Adrenal gland (tissue), 12 donors: ENCODE results near the gene OXSM. TPM values are rescaled to one million over a fixed set of nuclear protein-coding genes. Genes with fewer than 3 reads are reported as not detected.

Experiments used
- DNase-seq, 7 donors: peaks; one replicate each; pipeline ENCODE4 v3.0.0-alpha.2; 2019 to 2020
- H3K27ac ChIP-seq, 5 donors: fragments of 200-600 bp; sonication (generic) in 4 of 5; 1 replicate in 3 of 5; 2 replicates in 2 of 5; pipeline versions ENCODE4 v1.5.1 to v1.8.0; 2016 to 2020; ENCODE audit warnings: mild to moderate bottlenecking in 1 of 5
- H3K27me3 ChIP-seq: fragments of 200-600 bp; 2 replicates; pipeline ENCODE4 v1.8.0; 2021
- H3K36me3 ChIP-seq, 2 donors: fragments of 200-600 bp; replicated peaks in 1 of 2; 1 replicate in 1 of 2; 2 replicates in 1 of 2; pipeline versions ENCODE4 v1.5.1 to v1.8.0; 2018 to 2022
- H3K4me1 ChIP-seq, 2 donors: fragments of 200-600 bp; replicated peaks in 1 of 2; 1 replicate in 1 of 2; 2 replicates in 1 of 2; pipeline versions ENCODE4 v1.5.1 to v1.8.0; 2018 to 2021
- H3K4me3 ChIP-seq, 4 donors: fragments of 200-600 bp; sonication (generic) in 3 of 4; one replicate each; pipeline ENCODE4 v1.5.1; 2016 to 2018
- H3K9me3 ChIP-seq, 3 donors: fragments of 200-600 bp; sonication (generic) in 1 of 3; replicated peaks in 1 of 3; 1 replicate in 2 of 3; 2 replicates in 1 of 3; pipeline versions ENCODE4 v1.5.1 to v1.8.0; 2016 to 2021
- CTCF ChIP-seq, 6 experiments: fragments of 450-650 bp in 4 of 6; fragments of 200-600 bp in 2 of 6; sonication (generic) in 1 of 6; IDR thresholded peaks; 1 replicate in 5 of 6; 2 replicates in 1 of 6; pipeline versions ENCODE4 v1.5.1 to v1.8.0; 2016 to 2021; ENCODE audit warnings: antibody characterized with exemption in 6 of 6, mild to moderate bottlenecking in 2 of 6, moderate library complexity in 1 of 6
- POLR2A ChIP-seq, 2 donors: fragments of 450-650 bp; IDR thresholded peaks; one replicate each; pipeline ENCODE4 v1.6.1; 2017; ENCODE audit warnings: antibody characterized with exemption in 2 of 2, mild to moderate bottlenecking in 2 of 2, moderate library complexity in 1 of 2
- WGBS, 4 donors: extraction: QIAGEN DNeasy Blood & Tissue Kit in 2 of 4; methylation state at CpG; one replicate each; pipeline versions ENCODE4 v1.1.5 to v1.1.7; 2013 to 2017; 5-methylcytosine and 5-hydroxymethylcytosine counted together
- intact Hi-C, 2 donors: fragments of 100-400 bp; cut with DNase I; formaldehyde crosslinking; loops; one replicate each; pipeline versions ENCODE4 v1.14.1 to v1.15.0; 2022 to 2023
- polyA plus RNA-seq, 3 donors: library from polyadenylated mRNA; stranded (reverse); fragments of 200-250 nt in 2 of 3; fragments of 350-450 nt in 1 of 3; fragmentation: Illumina TruSeq in 1 of 3; extraction: RNeasy Lipid Tissue Mini Kit (QIAGEN cat#74804) in 1 of 3; gene quantifications; one replicate each; pipeline ENCODE4 v1.2.3, GENCODE V29; 2013 to 2014
- total RNA-seq, 9 donors: library from RNA; depleted of rRNA in 4 of 9; stranded (reverse); fragments of >200 nt in 4 of 9; fragments of 120-200 nt in 1 of 9; fragmentation: NEBNext Ultra II Directional in 1 of 9; extraction: Animal tissue kit (Norgen Biotek cat#: 25700) in 1 of 9; gene quantifications; one replicate each; pipeline versions ENCODE4 v1.1.0 to v1.2.4, GENCODE V29; 2013 to 2023
- donor health status: healthy with polysubstance abuse.
- donor health status: Bipolar disorder and iron deficiency.
- donor health status: DM: yes; HTN: yes; CAD: no.
- donor health status: DM: no; HTN: no; CAD: no.
- donor health status: DM: no; HTN: no; CAD: no.
- donor health status: DM: yes; HTN: yes; CAD: no.

OXSM gene
- total and polyA plus RNA-seq, 12 donors: 10.2 to 40.9 (median 17.7) TPM

- H3K4me1 ChIP-seq: no peaks in the 10 kb centered on the region
- H3K27me3 ChIP-seq: no peaks in the 10 kb centered on the region
- H3K36me3 ChIP-seq: peaks cover 0 to 3% of the 10 kb centered on the region in 2 donors
- TF ChIP-seq POLR2A (IDR thresholded peaks at IDR 0.05): no peak
- no peak for TF ChIP-seq CTCF (IDR thresholded peaks at IDR 0.05)
- H3K4me3 ChIP-seq: no peak overlapping the region
- WGBS, 4 donors: 91 to 95% (median 93%) methylated on average over 6 of the region's 6 CpGs
- no peak overlapping the region for H3K27ac ChIP-seq
- peaks cover 0 to 6% (median 0%) of the 10 kb centered on the region in 3 donors for H3K9me3 ChIP-seq
- intact Hi-C loops: no loop called here
- no peak for DNase-seq
Measured at GRCh38 chr3:25768851-25769250, 21.0 kb upstream of the OXSM start.

GRCh38 chr3:25775936-25776335 is 14.0 kb upstream of the OXSM start:
- no peak overlapping the region for H3K27ac ChIP-seq
- H3K36me3 ChIP-seq: peaks cover 0 to 26% of the 10 kb centered on the region in 2 donors
- no peaks in the 10 kb centered on the region for H3K4me1 ChIP-seq
- intact Hi-C loops: no loop called here
- TF ChIP-seq POLR2A (IDR thresholded peaks at IDR 0.05) (no peak), CTCF (IDR thresholded peaks at IDR 0.05) (no peak)
- 86 to 96% (median 93%) methylated on average over 2 of the region's 2 CpGs for WGBS, 4 donors
- H3K27me3 ChIP-seq: no peaks in the 10 kb centered on the region
- peaks cover 0 to 6% (median 0%) of the 10 kb centered on the region in 3 donors for H3K9me3 ChIP-seq
- no peak for DNase-seq
- no peak overlapping the region for H3K4me3 ChIP-seq

GRCh38 chr3:25780618-25781017 is 9.3 kb upstream of the OXSM start:
- H3K27ac ChIP-seq: no peak overlapping the region
- intact Hi-C loops: loop anchor here in 1 of 2 donors (10.0 kb wide), 1 partner anchor 116 kb away; the partner anchor contains the start of gene TOP2B
- no peak for DNase-seq
- 94 to 98% (median 97%) methylated on average over 6 of the region's 6 CpGs for WGBS, 4 donors
- no peak for TF ChIP-seq CTCF (IDR thresholded peaks at IDR 0.05)
- no peak for TF ChIP-seq POLR2A (IDR thresholded peaks at IDR 0.05)
- peaks cover 12 to 18% of the 10 kb centered on the region in 2 donors for H3K4me1 ChIP-seq
- H3K36me3 ChIP-seq: peaks cover 0 to 18% of the 10 kb centered on the region in 2 donors
- no peaks in the 10 kb centered on the region for H3K27me3 ChIP-seq
- no peaks in the 10 kb centered on the region for H3K9me3 ChIP-seq
- no peak overlapping the region for H3K4me3 ChIP-seq

GRCh38 chr3:25781145-25781757 is 8.6 kb upstream of the OXSM start:
- H3K4me1 ChIP-seq: peaks cover 12 to 18% of the 10 kb centered on the region in 2 donors
- H3K27me3 ChIP-seq: no peaks in the 10 kb centered on the region
- no peak overlapping the region for H3K4me3 ChIP-seq
- peaks cover 0 to 15% of the 10 kb centered on the region in 2 donors for H3K36me3 ChIP-seq
- H3K27ac ChIP-seq: no peak overlapping the region
- no peak for TF ChIP-seq CTCF (IDR thresholded peaks at IDR 0.05)
- no peak for TF ChIP-seq POLR2A (IDR thresholded peaks at IDR 0.05)
- intact Hi-C loops: loop anchor here in 1 of 2 donors (10.0 kb wide), 1 partner anchor 116 kb away; the partner anchor contains the start of gene TOP2B
- WGBS, 4 donors: 90 to 93% (median 91%) methylated on average over 11 of the region's 11 CpGs
- DNase-seq: no peak
- no peaks in the 10 kb centered on the region for H3K9me3 ChIP-seq
